Colon (tissue), 2 donors: ENCODE data around the gene SHC2.
"Not testable (repeated sequence)": the region's sequence is repeated elsewhere in the genome, so short reads cannot be mapped to it uniquely, and the experiment has no call there.

Source experiments
- FAIRE-seq: peaks from 2 replicates; lab custom pipeline; 2012; peaks lifted over from hg19 to GRCh38; lab: Jason Lieb, UNC
- donor health status: control.
- donor health status: control.

The SHC2 gene

DNA sequence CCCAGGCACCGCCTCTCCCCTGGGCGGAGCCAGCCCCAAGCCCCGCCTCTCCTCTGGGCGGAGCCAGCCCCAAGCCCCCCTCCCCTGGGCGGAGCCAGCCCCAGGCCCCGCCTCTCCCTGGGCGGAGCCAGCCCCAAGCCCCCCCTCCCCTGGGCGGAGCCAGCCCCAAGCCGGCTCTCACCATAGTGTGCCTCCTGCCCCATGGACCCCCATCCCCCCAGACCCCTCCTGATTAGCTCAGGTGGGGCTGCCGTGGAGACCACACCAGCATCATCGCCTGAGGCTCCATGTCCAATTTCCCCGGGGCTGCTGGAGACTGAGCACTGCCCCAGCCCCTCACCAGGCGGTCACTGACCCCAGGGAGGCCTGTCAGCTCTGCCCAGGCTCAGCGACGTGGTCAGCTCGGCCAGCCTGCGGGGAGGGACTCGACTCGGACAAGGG, 31.3 kb upstream of the SHC2 start:
- no peak for FAIRE-seq

DNA sequence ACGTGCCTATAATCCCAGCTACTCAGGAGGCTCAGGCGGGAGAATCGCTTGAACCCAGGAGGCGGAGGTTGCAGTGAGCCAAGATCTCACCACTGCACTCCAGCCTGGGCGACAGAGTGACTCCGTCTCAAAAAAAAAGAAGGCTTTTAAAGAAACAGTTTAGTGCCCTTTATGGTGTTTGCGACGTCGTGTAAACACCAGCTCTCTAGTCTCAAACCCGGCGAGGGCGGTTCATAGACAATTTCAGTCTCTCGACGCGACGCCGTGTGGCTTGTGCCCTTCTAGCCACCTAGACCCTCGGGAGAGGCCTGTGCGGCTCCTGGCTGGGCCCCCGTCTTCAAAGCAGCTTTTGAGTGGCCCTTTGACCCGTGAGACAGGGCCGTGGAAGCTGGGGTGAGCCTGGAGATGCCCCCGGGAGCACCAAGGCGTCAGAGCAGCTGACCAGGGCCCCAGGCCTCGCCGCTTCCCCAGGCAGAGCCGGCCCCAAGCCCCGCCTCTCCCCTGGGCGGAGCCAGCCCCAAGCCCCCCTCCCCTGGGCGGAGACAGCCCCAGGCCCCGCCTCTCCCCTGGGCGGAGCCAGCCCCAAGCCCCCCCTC, 30.4 kb upstream of the SHC2 start:
- FAIRE-seq: no peak

DNA sequence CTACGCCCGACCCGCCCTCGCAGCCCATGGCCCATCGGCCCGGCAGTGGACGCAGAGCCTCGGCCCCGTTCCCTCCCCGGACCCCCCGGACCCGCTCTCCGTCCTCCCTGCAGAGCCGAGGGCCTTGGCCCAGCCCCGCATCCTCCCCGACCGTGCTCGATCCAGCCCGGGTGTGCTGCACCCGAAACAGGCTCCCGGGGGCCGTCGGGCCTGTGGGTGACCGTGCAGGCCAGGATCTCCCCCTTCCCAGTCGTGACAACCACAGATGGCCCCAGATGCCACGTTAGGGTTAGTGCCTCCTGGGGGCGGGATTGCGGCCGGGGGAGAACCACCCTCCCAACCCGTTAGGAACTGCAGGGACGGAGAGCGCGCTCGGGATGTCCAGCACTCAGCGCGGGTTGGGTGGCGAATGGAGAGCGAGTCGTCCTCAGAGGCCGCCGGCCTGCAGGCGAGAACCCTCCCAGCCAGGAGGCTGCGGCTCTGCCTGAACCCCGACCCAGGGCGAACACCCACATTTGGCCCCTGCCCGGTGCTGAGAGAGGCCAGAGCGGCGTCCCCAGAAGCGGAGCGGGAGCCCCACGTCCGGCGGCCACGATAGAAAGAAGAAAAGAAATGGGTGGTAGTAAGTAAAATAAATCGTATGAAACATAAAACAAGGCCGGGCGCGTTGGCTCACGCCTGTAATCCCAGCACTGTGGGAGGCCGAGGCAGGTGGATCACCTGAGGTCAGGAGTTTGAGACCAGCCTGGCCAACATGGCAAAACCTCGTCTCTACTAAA, 28.8 kb upstream of the SHC2 start:
- FAIRE-seq: no peak

DNA sequence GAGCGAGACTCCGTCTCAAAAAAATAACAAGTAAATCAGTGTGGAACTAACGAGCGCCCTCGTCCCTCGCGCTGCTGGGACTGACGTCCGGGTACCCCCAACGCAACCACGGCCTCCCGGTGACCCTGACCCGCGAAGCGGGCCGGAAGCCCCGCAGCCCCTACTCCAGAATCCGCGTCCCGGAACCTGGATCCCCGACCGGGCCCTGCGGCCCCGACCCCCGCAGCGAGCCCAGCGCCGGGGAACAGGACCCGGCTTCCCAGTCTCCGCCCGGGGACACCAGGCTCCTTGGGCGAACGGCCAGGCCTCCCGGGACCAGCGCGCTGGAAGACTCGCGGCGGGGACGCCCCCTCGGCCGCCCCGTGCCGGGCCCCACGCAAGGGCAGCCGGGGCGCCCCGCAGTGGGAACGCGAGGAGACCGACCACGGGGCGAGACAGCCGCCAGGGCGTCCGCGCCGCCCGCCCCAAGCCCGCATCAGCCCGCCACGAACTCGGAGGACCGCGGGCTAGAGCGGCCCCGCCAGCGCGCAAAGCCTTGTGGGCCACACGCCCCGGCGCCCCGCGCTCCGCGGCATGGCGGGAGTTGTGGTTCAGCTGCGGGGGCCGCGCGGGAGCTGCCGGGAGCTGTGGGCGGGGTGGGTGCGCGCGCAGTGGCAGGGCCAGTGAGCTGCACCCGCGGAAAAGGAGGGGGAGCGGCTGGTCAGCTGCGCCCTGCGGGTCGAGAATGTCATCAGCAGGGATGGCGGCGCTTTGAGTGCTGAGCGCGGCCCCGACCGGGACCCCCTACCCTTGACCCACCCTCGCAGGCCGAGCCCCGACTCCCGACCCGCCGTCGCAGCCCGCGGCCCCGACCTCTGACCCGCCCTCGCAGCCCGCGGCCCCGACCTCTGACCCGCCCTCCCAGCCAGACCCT, 27.9 kb upstream of the SHC2 start:
- FAIRE-seq: no peak

DNA sequence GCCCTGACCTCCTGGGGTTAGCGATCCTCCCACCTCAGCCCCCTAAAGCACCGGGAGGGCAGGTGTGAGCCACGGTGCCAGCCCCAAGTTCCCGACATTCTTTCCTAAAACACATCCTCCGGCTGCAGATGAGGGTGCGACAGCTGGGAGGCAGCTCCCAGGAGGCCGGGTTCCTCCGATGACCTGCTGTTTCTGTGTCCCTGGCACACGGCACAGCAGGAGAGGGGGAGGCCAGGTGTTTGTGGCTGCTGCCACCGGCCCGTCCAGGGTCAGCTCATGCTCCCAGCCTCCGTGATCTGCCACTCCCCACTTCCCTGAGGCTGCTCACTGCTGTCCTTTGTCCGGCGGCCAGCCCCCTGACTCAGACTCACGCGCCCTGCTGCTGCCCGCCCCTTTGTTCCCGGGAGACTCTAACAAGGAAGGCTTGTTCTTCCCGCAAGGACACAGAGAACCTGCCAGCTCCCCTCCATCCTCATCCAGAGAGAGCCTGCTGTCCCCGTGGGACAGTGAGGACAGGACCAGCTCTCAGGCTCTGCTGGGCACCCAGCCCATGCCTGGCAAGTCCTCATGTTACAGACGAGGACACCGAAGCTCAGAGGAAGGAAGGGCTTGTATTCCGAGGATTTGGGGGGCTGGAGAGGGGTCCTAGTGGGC, 24.9 kb upstream of the SHC2 start:
- FAIRE-seq: no peak

DNA sequence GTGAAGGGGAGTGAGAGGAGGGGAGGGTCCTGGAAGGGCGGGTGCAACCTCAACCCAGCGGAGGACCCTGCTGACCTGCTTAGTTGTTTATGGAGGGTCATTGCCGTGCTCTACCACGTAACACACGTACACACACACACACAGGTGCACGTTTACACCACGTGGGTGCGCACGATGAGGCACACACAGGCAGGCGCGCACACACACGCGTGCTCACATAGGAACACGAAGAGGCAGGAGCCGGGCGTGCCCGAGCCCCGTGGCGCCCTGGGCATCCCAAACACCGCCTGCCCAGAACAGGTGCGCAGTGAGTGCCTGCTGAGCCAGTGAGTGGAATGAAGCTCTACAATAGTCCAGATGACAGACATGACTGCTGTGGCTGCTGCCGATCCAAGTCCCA, 24.2 kb upstream of the SHC2 start:
- no peak for FAIRE-seq

DNA sequence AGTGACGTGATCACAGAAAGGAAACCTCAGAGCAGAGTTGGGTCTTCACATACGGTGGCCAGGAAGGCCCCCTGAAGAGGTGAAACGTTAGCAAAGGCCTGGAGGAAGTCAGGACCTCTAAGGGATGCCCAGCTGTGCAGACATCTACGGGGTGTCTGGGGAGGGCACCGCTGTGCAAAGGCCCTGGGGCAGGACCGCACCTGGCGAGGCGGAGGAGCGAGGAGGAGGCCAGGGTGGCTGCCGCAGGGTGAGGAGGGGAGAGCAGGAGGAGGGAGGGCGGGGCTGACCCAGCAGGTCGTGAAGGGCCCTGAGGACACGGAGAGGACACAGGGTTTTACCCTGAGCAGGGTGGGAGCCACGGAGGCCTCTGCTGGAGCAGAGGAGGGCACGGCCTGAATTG, 23.7 kb upstream of the SHC2 start:
- no peak for FAIRE-seq

DNA sequence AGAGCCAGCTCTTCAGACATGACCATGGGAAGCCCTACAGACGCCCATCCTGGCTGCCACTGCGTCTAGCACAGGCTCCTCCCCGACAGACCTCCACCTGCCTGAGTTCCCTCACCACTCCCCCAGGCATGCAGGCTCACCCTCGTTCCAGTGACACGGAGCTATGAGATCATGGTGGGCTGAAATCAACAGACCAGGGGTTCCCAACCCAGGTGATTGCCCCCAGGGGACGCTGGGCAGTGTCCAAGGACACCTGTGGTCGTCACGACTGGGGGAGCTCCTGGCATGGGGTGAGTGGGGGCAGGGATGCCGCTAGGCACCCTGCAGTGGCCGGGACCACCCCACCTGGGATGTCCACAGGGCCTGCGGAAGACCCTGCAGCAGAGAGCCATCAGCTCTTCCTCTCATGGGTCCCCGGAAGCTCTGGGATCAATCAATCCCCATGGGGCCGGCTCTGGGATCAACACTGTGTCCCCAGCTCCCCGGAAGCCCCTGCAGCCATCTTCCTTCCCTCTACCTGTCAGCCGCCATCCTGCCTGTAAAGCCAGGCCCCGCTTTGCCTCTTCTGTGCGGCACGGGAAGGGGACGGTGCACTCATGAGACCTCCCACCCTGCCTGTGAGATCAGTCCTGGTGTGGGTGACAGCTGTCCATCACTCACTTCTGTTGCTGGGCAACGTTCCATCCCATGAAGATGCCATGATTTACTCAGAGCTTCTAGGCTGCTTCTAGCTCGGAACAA, 22.7 kb upstream of the SHC2 start:
- no peak for FAIRE-seq

DNA sequence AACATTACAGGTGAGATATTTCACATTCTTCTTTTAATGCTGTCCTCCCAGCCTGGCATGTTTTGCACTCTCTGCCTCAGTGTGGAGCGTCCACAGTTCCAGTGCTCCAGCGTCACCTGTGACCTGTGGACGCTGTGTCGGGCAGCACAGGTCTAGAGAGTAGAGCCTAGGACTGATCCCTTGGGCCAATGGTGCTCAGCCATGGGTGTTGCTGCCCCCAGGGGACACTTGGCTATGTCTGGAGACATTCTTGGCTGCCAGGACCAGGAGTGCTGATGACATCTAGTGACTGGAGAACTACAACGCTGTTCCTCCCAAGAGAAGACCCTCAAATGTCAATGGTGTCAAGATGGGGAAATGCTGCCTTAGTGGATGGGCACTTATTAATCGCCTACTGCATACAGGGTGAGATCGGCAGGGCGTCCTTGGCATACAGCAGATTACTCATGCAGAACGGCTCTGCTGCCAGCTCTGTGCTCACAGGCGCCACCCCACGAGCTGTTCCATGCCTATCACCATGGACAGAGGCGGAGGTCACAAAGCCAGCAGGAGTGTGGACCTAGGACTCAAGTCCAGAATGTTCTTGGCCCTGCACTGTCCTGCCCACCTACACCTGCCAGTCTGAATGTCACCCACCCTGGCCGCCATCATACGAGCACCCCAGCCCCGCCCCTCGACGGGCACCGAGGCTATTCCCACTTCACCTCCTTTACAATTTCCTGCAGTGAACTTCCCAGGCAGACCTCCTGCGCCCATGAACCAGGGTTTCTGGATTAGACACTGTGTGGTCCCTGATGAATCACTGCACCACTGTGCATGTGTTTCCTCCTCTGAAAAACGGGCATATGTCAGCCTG, 21.6 kb upstream of the SHC2 start:
- FAIRE-seq: no peak

DNA sequence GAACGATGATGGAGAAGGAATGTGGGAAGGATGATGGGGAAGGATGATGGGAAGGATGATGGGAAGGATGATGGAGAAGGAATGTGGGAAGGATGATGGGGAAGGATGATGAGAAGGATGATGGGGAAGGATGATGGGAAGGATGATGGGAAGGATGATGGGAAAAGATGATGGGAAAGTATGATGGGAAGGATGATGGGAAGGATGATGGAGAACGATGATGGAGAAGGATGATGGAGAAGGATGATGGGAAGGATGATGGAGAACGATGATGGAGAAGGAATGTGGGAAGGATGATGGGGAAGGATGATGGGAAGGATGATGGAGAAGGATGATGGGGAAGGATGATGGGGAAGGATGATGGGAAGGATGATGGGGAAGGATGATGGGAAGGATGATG, 20.3 kb upstream of the SHC2 start:
- FAIRE-seq: not testable (repeated sequence)

DNA sequence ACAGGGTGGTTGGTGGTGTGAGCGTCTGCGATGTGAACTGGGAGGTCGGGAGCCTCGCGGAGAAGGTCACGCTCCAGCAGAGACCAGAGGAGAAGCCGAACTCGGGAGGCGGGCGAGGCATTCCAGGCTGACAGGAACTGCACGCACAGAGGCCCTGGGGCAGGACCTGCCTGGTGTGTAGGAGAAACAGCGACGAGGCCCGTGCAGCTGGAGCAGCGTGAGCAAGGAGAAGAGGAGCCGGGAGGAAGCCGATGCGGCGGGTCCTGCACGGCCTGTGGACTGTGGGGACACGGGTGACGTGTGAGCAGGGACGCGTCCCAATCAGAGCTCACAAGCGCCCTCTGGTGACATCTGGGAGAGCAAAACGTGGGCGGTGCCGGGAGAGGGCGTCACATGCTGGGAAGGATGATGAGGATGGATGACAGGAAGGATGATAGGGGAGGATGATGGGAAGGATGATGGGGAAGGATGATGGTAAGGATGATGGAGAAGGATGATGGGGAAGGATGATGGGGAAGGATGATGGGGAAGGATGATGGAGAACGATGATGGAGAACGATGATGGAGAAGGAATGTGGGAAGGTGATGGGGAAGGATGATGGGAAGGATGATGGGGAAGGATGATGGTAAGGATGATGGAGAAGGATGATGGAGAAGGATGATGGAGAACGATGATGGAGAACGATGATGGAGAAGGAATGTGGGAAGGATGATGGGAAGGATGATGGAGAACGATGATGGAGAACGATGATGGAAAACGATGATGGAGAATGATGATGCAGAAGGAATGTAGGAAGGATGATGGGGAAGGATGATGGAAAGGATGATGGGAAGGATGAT, 19.4 kb upstream of the SHC2 start:
- FAIRE-seq: no peak

DNA sequence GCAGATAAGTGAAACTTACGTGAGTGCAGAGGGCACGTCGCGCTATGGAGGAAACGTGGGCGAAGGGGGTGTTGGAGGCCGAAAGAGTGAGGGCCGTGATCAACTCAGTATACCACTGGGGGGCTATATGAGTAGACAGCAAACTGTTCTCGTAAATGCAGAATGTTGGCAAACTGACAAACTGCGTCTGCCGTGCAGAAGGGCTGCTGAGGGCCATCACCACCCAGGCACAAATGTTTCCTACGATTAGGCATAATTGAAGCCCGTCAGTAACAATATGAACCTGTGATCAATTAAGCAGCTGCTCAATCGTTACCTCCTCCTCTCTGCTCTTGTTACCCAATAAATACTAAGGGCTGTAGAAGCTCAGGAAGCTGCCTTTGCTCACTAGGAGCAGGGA, 18.1 kb upstream of the SHC2 start:
- no peak for FAIRE-seq

DNA sequence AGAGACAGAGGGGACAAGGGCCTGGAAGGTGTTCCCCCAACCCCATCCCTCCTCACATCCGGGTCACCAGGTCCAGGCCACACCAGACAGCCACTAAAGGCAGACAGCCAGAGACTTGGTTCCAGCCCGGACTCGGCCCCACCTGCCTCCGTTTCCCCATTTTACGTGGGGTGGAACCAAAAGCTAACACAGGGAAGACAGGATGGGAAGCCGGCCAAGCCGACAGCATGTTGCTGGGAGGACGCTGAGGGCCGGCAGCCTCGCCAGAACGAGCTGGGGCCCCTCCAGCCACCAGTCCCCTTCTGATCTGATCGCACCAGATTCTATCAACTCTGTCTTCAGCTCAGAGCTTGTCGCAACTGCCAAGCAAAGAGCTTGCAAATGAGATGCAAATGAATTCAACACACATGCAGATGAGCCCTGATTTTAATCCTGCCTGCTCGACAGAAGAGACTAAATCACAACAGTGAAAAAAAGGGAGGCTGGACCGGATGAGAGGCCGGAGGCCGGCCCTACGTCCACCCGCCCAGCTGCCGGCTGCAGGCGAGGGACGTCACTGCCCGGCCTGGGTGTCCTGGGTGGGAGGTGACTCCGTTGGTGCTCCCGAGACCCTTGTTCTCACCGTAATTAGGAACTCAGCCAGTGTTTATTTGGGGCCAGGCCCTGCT, 17.5 kb upstream of the SHC2 start:
- no peak for FAIRE-seq

DNA sequence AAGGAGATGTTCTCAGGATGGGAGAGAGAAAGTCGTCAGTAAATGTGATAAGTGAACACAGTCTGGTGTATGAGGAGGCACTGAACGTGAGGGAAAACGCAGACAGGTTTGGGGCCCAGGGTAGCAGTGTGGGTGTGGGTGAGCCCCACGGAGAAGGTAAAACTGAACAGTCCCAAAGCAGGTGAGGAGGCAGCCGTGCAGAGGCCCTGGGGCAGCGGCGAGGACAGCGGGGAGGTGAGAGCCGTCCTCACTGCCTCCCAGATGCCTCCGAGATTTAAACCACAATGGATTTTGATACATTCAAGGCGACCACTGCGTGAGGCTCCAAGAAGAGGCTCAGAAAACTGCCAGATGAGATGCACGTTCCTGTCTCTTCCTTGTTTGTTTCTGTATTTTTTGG, 14.5 kb upstream of the SHC2 start:
- FAIRE-seq: no peak

DNA sequence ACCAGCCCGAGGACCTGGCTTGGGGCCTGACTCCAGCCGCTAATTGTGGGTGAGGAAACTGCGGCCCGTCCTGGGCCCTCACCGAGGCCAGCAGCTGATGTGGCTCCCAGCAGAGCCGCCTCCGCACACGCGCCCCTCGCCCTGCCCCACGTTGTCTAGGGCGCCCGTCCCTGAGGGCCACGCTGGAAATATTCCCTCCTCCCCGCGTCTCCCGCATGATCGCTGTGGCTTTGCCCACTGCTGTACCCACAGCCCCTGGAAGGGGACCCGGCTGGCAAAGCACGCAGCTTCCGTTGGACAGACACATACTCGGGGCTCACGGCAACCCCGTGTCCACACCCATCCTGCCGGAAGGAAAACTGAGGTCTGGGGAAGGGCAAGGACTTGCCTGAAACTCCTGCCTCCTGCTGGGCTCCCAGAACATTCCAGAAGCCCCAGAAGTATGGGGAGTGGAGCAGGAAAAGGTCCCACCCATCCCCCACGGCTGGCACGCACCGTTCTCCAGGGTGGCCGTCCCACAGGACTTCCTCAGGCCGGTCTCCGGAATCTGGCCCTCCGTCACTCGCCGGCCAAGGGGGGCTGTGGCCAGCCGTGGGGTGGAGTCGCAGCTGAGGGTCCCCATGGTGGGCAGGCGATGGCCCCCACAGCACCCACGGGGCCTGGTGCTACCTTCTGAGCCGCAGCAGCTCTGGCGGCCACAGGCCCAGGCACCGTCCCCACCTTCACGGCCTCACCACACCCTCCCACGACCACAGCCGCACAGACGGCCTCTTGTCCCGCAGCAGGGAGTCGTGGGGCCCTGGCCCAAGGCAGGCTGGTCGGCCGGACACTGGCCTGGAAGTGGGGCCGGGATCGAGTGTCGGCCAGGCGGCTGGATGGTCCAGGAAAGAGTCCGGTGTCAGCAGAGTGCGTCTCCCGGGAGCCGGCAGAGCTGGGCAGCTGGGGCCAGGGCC, 13.6 kb upstream of the SHC2 start:
- no peak for FAIRE-seq

DNA sequence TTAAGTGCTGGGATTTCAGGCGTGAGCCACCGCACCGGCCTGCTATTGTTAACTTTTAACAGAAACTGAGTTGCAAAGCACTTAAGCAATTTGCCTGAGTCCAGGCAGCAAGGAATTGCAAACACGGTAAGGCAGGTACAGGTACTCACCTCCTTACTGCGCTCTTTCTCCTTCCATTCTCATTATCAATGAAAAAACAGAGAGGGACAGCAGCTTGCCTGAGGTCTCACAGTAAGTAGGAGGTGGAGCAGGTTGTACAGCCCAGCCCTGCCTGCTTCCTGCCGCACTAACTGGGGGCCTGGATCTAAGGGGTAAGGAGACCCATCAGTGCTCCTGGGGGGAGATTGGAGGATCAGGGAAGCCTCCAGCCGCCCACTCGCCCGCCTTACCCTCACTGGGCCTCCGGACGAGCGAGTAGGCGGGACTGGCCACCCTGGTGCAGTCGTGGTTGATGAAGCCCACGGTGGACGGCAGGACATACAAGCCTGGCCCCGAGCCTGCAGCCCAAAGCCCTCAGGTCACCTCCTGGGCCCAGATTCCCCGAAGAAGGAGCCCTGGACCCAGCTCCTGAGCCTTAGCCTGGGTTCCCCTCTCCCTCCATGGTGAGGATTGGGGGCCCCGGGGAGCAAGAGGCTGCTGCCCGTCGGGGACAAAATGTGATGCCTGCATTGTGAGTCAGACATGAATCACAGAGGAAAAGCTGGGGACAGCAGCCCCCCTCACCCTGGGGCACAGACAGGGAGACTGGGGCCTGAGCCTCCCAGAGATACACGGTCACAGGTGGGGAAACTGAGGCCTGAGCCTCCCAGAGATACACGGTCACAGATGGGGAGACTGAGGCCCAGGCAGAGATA, 11.4 kb upstream of the SHC2 start:
- FAIRE-seq: no peak

DNA sequence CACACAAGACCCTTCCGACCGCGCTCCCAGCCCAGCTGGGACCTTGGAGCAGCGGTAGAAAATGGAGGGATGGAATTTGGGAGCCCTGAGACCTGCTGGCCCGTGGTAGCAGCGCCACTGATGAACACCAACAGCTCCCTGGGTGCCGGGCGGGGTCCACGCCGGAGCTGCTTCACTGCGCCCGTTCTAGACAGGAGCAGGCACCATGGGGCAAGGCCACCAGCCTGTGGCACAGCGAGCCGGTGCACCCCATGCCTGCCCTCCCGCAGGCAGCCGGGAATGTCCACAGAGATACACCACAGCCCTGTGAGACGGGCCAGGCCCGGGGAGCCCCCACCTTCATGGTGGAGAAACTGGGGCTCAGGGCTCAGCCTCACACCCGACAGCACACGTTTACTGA, 9.9 kb upstream of the SHC2 start:
- no peak for FAIRE-seq
